GM21526 (cell line): Measurements from ENCODE around the gene STAT1.

Experiments
- ATAC-seq: cut with Tn5 transposase; IDR thresholded peaks from one replicate; pipeline ENCODE4 v1.9.1; 2021; ENCODE audit warnings: moderate library complexity; ENCODE audit not compliant: unreplicated experiment, low FRiP score

STAT1 gene

DNA sequence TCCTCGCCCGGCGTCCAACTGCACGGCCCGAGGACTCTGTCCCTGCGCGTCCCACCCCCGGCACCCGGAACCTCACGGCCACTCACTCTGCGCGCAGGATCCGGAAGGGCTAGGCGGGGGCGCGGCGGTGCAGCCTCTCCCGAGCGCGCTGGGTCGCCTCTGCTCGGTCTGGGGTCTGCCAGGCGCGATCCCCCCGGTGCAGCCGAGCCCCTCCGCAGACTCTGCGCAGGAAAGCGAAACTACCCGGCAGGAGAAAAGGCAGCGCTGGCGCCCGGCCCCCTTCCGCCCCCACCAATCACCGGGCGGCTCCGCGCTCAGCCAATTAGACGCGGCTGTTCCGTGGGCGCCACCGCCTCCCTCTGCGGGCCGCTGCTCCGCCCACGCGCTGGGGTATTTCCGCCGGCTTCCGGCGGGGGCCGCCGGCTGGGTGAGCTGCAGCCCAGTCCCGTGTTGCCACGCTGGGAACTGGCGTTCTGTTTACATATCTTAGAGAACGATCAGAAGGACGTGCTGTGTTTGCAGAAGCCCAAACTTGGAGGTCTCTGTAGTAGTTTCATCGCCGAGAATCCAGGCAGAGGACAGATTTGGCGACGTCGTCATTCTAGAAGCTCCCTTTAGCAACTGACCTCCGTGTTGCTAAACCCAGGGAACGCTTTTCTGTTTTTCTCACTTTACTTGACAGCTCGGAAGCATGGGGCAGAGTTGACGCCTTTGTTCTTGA, at the start of gene STAT1:
Gene STAT1 (minus strand): TSS at position 240 of the 721 bp plus-strand sequence. CDS start 4,168 bp downstream, outside the sequence.
- ATAC-seq, result peak; percentile 84

DNA sequence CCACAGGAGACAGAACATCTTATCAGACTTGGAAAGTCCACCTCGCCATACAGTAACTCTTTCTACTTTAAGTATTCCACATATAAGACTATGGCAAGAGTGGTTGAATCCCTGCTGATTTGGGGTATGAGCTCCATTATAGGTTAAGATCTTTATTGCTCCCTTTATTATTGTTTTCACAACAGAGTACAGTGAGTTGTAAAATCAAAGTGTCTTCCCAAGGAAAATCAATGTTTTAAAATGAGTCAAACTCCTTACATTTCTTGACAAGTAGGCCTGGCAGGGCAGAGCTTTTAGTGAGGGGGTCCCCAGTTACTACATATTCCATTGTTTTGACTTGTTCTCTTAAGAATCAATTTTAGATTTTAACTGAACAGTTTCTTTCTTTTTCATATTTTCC, 49.6 kb upstream of the STAT1 start:
- no peak for ATAC-seq

DNA sequence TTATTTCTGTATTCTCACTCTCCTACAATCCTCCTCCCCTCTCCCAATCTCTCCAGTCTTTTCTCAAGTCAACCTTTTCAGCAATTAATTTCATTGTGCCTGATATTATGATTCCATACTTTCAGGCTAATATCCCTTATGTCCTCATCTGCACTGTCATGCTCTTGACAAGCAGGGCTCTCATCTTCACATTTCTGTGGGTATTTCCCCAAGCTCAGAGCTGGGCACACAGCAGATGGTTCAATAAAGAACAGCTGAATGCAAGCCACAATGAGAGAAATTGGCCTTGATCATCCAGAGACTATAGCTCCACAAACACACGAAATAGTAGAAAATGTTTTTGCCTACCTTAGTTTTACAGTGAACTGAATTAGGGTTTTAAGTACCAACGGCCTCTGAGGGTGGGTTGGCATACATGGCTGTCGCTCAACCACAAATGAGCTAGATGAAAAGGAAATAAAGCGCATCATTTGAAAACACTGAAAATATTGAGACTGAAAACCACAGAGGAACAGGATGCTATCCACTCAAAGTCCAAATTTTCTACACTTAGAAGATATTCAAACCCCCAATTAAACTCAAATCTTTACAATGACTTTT, 47.5 kb upstream of the STAT1 start:
- no peak for ATAC-seq

DNA sequence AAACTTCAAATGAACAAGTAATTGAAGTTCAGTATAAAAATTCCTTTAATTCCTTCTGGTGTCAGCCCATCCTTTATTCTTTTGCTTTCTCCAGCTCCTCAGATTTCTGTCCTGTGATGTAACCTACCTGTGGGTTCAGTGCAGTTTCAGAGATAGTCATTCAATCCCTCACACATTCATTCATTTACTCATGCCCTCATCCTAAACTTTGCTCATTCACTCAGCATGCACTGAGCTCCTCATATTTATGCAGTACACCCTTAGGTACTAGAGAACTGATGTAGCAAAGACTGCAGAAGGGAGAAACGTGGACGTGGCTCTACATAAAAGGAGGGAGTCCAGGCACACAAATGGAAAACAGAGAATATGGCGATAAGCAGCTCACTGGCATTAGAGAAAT, 45.3 kb upstream of the STAT1 start:
- ATAC-seq, result no peak

- no peak for ATAC-seq
Observed at GRCh38 chr2:191056228-191056627, 42.3 kb upstream of the STAT1 start.

DNA sequence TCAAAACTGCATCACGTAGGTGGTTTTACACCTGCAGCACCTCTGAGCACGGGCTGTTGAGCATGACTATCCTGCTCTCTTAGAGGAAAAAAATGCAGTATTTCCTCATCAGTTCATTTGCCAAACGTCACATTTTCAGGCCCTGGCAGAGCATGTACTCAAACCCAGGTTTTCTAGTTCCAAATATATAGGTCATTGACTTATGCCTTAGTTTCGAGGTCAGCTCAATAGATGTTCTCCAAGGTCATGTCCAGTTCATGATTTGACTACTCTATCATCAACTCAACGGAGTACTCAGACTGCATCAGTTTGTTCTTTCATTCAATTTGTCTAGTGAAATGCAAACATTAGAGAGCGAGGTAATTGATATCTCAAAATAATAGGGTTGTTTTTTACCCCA, 39.3 kb upstream of the STAT1 start:
- ATAC-seq, result no peak

- ATAC-seq, result no peak
Observed at GRCh38 chr2:191051825-191052778, 38.1 kb upstream of the STAT1 start.

GRCh38 chr2:191051177-191051576, 37.2 kb upstream of the STAT1 start:
- no peak for ATAC-seq

- ATAC-seq, result no peak
Observed at GRCh38 chr2:191050640-191050987, 36.6 kb upstream of the STAT1 start.

DNA sequence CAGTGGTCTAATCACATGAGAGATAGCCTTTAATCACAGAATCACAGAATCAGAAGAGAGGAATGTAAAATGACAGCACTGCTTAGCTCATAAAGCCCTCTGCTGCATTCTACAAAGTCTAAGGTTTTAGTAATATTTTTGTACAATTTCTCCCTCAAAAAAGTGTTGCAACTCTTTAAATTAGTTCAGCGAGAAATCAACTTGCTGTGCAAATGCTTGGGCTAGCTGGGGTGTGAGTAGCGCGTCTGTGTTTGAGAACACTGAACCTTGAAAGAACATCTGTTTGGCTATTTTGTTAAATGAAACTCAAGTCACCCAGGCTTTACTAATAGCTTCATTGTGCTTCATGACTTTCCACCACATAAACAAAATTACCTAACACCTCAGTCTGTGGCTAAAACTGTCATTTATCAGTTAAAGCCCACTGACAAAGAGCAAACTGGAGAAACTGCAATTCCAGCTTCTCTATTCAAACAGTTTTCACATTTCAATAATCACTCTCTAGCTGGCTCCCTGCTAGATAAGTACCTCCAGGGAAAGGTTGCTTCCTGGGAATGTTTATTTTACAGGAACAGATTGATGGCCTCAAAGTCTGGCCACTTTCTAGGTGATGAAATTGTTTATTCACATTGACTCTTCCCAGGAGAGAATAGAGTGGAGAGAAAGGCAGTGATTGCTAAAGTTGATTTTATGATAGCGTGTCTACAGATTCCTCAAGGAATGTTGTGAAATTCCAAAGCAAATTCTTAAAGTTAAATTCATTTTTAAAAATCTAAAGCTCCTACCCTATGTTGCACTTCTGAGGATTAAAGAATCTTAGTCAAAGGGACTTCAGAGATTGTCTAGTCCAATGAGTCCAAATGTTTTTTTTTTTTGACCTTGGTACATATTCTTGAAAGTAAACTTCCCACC, 36.0 kb upstream of the STAT1 start:
- ATAC-seq, result peak; percentile 59

DNA sequence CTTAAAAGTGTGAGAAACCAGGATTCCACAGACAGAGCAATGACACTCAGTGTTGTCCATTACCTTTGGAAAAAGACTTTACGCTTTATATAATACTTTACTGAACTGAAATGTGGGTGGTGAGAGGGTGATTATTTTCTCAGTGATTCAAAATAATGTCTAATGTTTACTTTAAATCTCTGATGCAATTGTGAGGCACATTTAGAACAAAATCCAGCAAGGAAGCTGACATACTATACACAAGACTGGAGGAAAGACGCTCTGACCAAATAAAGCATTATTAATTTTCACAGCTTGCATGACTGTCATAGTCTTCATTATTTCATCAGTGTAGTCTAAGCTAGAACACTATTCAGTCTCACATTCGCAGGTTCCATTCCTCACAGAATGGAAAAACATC, 34.1 kb upstream of the STAT1 start:
- no peak for ATAC-seq

GRCh38 chr2:191045141-191045540, 31.2 kb upstream of the STAT1 start:
- ATAC-seq, result no peak

DNA sequence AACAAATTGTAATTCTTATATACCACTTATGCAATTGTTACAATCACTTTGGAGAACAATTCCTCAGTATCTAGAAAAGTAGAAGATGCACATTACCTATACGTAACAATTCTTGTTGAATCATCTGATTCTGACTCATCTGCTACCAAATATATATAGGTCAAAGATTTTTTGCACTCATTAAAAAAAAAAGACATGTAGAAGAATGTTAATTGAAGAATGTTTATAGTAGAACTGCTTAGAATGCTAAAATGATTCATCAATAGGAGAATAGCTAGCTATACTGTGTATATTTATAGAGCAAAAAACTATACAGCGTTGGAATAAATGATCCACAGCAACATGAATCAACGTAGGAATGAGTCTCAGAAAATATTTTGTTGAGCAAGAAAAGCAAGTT, 29.5 kb upstream of the STAT1 start:
- ATAC-seq, result no peak

DNA sequence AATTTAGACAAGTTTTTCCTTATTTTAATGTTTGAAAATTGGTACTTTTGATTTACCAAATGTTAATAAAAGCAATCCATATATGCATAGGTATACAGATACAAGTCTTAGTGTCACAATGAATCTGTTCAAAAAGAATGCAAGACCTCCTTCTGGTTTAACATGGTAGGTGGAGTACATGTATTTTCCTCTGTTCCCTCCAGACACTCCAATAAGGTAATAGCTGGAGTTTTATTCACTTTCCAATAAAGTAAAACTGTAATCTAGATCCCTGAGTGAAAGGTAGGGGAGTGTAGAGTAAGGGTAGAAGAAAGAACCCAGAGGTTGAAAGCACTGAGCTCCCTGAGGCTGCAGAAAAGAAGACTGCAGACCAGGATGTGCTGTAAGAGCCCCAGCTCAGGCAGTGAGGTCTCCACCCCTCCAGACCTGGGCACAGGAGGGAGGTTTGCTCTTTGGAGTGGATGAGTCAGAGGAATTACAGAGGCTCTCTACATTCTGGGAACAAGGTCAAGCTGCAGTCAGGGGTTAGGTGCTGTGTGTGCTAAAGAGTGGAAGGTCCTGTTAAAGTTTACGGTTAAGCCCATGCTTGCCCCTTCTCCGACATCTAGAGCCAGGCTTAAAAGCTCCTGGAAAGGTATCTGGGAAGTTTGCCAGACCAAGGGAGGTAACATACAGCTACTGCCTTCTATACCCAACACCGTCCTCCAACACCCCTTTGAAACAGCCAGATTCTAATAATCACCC, 27.6 kb upstream of the STAT1 start:
- ATAC-seq, result no peak

GRCh38 chr2:191039616-191040015, 25.6 kb upstream of the STAT1 start:
- no peak for ATAC-seq

- no peak for ATAC-seq
Observed at GRCh38 chr2:191038741-191039140, 24.8 kb upstream of the STAT1 start.

GRCh38 chr2:191038241-191038725, 24.3 kb upstream of the STAT1 start:
- no peak for ATAC-seq

DNA sequence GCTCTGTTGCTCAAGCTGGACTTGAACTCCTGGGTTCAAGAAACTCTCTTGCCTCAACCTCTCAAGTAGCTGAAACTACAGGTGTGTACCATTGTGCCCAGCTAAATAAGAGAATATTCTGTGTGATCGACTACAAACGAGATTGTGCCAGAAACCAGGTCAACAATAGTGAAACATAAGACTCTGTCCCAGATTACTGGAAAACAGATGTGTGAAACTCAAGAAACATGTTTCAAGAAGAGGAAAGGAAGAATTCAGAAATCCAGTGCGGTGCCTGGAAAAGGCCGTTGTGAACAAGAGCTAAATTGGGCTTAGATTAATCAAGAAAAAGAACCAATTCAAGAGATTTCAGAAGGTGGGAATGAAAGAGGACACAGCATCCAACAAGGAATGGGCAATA, 23.4 kb upstream of the STAT1 start:
- ATAC-seq, result no peak

- ATAC-seq, result no peak
Observed at GRCh38 chr2:191036363-191036762, 22.4 kb upstream of the STAT1 start.
